ENCODE data around the gene PPP1CB.
"Not testable (repeated sequence)": the region's sequence is repeated elsewhere in the genome, so short reads cannot be mapped to it uniquely, and the experiment has no call there.

The PPP1CB gene

DNA sequence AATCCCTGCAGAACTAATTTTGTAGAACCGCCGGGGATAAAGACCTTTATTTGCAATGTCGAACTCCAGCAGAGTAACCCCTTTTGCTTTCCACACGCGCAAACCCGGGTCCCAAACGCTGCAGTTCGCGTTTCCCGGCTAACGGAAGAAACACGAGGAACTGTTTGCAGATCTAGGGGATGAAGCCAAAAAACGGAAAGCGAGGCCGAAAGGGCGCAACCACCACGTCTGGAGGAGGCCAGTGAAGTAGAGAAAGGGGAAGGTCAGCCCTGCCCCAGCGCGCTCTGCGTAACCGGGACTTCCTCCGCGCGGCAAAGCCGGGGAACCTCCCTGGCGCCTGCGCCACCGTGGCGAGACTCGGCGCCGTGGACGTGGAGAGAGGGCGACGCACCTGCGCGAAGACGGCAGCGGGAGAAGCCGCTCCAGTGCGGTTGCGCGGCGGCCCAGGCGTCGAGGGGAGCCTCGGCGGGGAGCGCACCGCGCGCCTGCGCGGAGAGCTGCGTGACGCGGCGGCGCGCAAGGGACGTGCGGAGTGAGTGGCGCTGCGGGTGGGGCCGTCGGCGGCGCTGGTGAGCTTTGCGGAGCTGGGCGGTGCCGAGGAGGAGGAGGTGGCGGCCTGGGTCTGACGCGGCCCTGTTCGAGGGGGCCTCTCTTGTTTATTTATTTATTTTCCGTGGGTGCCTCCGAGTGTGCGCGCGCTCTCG, at the start of gene PPP1CB:
PPP1CB (plus strand) TSS at position 579 of the 704 bp plus-strand sequence. CDS start 295 bp downstream, outside the sequence.
- DNase-seq: peak; percentile 53

DNA sequence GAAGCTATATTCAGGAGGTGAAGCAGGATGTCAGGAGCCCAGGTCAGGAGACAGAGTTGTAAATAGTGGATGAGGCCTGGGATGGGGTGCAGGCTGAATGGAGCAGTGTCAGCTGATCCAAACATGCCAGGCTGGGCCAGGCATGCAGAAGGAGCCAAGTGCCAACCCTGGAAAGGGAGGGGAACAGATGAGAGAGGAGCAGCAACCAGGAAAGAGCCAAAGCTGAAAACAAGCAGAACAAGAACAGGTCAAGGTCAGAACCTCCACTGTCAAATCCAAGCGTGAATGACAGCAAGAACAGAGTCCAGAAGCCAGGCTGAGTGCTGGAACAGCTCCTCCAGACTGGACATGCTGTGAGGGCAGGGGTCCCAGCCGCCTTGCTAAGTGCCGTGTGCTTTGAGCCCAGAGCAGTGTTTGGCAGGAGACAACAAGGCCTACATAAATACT, 49.2 kb upstream of the PPP1CB start:
- DNase-seq: no peak

- DNase-seq: no peak
These were observed 48.8 kb upstream of the PPP1CB start for GRCh38 chr2:28702878-28703277.

- DNase-seq: no peak
These were observed 47.0 kb upstream of the PPP1CB start for GRCh38 chr2:28704621-28705020.

DNA sequence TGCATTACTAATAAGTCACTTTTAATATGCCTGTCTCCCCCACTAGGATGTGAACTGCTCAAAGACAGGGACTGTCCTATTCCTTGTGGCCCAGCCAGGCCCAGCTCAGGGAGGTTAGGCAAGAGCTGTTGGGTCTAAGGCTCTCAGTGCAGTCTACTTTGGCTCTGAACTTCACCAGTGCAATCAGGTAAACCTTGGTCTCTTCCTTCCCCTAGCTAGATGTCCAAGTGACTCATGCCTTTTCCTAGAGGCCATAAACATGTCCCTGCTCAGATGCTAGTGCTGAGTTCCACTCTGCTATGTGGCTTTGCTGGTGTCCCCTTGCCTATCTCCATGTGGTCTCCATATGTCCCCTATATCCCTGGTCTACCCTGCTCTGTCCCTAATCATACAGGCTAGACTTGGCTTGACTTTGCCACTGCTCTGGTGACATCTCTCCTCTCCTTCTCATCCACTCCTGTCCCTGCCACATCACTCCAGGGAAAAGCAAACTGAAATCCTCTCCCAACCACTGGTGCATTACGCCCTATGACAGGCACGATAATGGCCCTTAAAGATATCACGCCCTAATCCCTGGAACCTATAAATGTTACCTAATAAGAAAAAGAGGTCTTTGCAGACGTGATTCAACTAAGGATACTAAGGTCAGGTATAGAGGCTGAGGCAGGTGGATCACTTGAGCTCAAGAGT, 45.7 kb upstream of the PPP1CB start:
- DNase-seq: no peak

GRCh38 chr2:28707592-28707991, 44.0 kb upstream of the PPP1CB start:
- no peak for DNase-seq

DNA sequence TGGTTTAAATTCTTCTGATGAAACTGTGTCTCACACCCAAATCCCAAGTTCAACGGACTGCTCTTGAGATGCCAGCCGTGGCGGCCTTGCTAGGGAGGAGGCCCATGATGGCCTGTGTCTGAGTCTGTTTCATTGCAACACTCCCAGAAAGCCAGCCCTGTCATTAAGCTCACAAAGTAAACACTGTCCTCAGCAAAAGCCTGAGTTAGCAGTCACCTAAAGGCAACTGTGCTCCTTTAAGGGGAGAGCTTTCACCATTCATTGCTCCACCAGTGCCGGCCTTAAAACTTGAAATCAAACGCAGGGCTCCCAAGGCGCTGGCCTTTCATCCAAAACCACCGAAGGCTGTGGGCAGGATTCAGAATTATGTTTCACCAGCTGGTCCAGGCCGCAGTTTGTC, 42.5 kb upstream of the PPP1CB start:
- no peak for DNase-seq

DNA sequence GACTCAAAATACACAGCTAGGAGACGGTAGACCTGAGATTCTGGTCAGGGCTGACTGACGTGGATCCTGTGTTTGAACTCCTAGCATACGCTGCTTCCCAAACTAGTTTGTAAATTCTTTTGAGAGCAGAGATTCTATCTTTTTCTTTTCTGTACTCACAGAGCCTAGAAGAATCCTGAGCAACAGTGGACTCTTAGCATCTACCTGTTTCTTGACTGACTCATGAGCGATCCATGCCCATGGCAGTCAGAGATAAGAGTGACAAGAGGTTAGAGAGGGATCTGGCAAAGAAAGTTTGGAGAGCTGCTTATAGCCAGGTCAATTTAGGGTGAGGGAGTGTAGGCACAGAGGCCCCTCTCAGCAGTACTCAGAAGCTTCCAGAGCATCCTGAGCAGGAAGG, 41.1 kb upstream of the PPP1CB start:
- no peak for DNase-seq

- DNase-seq: no peak
These were observed 37.9 kb upstream of the PPP1CB start for GRCh38 chr2:28713577-28714298.

DNA sequence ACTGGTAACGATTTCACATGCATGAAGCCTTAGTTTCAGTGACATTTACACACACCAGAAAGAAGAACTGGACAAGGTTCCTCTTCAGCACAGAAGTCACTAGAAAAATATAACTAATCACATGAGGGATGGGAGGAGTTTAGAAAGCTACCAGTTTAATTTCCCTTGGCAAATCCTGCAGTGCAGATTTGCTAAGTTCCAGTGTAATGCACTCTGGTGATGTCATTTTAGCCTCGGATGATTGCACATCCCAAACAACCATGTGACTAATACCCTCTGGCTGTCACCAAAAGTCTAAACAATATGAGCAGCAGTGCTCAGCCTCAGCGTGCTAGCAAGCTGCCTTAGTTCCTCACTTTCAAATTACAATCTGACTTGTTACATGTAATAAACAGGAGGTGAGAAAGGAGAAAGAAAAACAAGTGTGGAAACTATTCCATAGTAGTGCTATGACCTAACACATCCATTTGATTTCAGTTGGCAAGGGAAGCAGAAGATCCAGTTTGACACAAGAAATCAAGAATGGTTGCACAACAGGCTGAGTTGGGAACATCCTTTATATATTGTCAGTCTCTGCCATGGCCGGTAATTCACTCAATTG, 35.3 kb upstream of the PPP1CB start:
- peak; percentile 92 for DNase-seq

- peak; percentile 94 for DNase-seq
These were observed 34.3 kb upstream of the PPP1CB start for GRCh38 chr2:28717339-28717758.

GRCh38 chr2:28720345-28720744, 31.3 kb upstream of the PPP1CB start:
- no peak for DNase-seq

GRCh38 chr2:28721601-28722191, 29.9 kb upstream of the PPP1CB start:
- DNase-seq: no peak

- DNase-seq: no peak
These were observed 26.5 kb upstream of the PPP1CB start for GRCh38 chr2:28725021-28725711.

- DNase-seq: no peak
These were observed 25.5 kb upstream of the PPP1CB start for GRCh38 chr2:28726177-28726576.

GRCh38 chr2:28729698-28730097, 21.9 kb upstream of the PPP1CB start:
- DNase-seq: no peak

- DNase-seq: no peak
These were observed 20.9 kb upstream of the PPP1CB start for GRCh38 chr2:28730641-28731146.

DNA sequence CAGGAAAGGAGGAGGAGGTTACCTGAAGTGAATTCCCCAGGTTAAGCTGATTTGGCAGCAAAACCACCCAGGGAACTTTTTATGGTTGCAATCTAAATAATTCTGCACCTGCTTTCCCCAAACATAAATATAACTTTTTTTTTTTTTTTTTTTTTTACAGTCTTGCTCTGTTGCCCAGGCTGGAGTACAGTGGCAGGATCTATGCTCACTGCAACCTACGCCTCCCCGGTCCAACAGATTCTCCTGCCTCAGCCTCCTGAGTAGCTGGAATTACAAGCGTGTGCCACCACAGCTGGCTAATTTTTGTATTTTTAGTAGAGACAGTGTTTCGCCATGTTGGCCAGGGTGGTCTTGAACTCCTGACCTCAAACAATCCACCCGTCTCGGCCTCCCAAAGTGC, 16.1 kb upstream of the PPP1CB start:
- DNase-seq: no peak

DNA sequence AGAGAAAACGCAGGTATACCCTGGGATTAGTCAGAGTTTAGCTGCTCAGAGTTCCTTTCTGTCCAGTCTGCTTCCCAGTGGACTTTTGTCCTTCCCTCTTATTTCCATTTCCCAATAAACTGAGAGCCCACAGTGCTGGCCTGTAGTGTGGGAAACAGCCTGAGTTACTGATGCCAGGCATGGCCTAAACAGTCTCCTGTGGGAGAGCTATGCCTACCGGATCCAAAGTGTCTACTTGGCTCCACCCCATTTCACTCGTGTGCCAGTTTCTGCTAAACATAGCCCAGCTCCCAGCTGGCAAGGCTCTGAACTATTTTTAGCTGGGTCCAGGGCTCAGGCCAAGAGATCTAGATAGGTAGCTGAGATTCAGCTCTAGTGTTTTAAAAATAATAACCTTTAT, 15.6 kb upstream of the PPP1CB start:
- no peak for DNase-seq

DNA sequence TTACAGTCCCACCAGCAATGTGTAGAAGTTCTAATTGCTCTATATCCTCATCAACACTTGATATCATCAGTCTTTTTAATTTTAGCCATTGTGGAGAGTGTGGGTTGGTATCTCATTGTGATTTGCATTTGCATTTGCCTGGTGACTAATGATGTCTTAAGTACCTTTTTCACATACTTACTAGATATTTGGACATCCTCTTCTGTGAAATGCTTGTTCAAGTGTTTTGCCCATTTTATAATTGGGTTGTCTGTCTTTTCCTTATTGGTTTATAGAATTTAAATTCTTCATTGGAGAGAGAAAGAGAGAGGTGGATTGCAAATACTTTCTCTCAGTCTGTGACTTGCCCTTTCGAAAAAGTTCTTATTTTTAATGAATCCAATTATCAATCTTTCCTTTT, 14.0 kb upstream of the PPP1CB start:
- DNase-seq: no peak

GRCh38 chr2:28742619-28743018, 9.0 kb upstream of the PPP1CB start:
- not testable (repeated sequence) for DNase-seq

DNA sequence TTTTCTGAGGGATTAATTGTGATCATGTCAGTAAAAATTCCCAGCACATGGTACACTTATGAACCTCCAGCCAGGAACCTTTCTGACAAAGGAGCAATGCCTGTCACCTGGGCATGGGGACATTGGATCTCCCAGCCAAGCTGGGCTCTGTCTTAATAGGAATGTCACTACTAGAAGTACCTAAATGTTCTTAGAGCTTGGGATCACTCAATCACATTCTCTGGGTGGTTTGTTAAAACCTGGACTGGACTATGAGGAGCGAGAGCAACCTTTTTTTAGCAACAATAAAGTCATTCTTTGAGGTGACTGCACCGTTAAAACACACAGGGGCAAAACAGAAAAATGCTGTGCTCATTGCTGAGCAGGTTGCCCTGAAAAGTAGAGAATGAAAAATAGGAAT, 6.4 kb upstream of the PPP1CB start:
- DNase-seq: no peak
